ENCODE measurements around the gene DSN1.

DNA sequence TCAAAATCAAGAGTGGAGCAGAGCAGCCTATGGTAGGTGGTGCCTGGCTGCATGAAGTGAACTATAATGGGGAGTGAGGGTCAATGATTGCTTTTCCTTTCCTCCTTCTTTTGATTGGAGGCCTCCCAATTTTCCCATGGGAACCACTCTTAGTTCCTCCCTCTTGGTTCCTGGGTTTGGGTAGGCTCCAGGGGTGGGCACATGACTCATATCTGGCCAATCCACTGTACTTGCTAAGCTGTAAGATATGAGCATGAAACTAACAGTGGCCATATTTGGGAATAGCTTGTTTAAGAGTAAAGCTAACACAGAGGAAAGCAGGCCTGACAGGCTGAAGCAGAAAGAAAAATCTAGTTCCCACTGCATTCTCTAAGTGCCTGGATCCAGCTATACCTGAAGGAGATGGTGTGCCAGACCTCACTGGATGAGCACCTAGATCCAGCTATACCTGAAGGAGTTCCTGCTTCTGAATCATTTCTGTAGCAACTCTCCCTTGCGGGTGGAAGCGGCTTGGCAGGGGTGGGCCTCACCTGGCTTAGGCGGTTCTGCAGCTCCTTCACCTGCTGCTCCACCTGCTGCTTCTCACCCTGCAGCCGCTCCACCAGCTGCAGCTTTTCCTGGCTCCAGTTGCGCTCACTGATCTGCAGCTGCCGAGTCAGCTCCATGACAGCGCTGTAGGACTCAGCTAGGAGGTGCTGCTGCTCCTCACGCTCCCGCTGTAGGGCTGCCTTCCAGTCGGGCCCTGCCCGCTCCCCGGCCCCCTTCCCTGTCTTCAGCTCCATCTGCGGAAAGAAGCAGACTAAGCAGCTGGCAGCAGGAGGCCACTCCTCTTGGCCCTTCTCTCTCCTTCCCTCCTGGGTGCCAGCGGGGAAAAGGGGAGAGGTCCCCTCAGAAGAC lies 29.0 kb upstream of the DSN1 start:
- TF ChIP-seq POLR2A (IDR thresholded peaks at IDR 0.05), result no peak
- TF ChIP-seq, protein P1, sequence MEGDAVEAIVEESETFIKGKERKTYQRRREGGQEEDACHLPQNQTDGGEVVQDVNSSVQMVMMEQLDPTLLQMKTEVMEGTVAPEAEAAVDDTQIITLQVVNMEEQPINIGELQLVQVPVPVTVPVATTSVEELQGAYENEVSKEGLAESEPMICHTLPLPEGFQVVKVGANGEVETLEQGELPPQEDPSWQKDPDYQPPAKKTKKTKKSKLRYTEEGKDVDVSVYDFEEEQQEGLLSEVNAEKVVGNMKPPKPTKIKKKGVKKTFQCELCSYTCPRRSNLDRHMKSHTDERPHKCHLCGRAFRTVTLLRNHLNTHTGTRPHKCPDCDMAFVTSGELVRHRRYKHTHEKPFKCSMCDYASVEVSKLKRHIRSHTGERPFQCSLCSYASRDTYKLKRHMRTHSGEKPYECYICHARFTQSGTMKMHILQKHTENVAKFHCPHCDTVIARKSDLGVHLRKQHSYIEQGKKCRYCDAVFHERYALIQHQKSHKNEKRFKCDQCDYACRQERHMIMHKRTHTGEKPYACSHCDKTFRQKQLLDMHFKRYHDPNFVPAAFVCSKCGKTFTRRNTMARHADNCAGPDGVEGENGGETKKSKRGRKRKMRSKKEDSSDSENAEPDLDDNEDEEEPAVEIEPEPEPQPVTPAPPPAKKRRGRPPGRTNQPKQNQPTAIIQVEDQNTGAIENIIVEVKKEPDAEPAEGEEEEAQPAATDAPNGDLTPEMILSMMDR (IDR thresholded peaks at IDR 0.05), result no peak

Data from sigmoid colon (tissue), 3 donors.